Vagina (tissue), 2 donors: Measurements from ENCODE around the gene ANKRD39. TPM values are rescaled to one million over a fixed set of nuclear protein-coding genes. Genes with fewer than 3 reads are reported as not detected.

Experiments used
- DNase-seq, 2 donors: peaks; one replicate each; pipeline ENCODE4 v3.0.0-alpha.2; 2017; ENCODE audit errors: extremely low spot score in 2 of 2
- H3K27ac ChIP-seq: fragments of 200-600 bp; sonication (generic); one replicate; pipeline ENCODE4 v1.5.1; 2019
- H3K27me3 ChIP-seq: fragments of 200-600 bp; sonication (generic); one replicate; pipeline ENCODE4 v1.5.1; 2019
- H3K36me3 ChIP-seq, 2 donors: fragments of 200-600 bp; sonication (generic); one replicate each; pipeline ENCODE4 v1.5.1; 2017 to 2019
- H3K4me1 ChIP-seq: fragments of 200-600 bp; sonication (generic); one replicate; pipeline ENCODE4 v1.5.1; 2019
- H3K4me3 ChIP-seq, 2 donors: fragments of 200-600 bp; sonication (generic); 1 replicate in 1 of 2; 2 replicates in 1 of 2; pipeline ENCODE4 v1.5.1; 2016 to 2019
- H3K9me3 ChIP-seq: fragments of 200-600 bp; sonication (generic); one replicate; pipeline ENCODE4 v1.5.1; 2019
- POLR2A ChIP-seq, 2 donors: fragments of 450-650 bp; IDR thresholded peaks; one replicate each; pipeline ENCODE4 v1.6.1; 2017; ENCODE audit warnings: antibody characterized with exemption in 2 of 2, mild to moderate bottlenecking in 2 of 2, moderate library complexity in 2 of 2
- POLR2AphosphoS5 ChIP-seq, 2 donors: sonication (generic); formaldehyde crosslinking; IDR thresholded peaks; one replicate each; pipeline ENCODE4 v1.9.0; 2017; ENCODE audit warnings: antibody characterized with exemption in 2 of 2, mild to moderate bottlenecking in 2 of 2, low read depth in 1 of 2; ENCODE audit not compliant: insufficient read depth in 1 of 2
- intact Hi-C: fragments of 100-400 bp; cut with DNase I; formaldehyde crosslinking; loops from one replicate; pipeline ENCODE4 v1.15.1; 2023
- total RNA-seq: library from RNA; depleted of rRNA; stranded (reverse); fragments of >200 nt; gene quantifications from one replicate; pipeline ENCODE4 v1.2.3, GENCODE V29; 2016
- TF ChIP-seq, protein P1 (sequence below), 3 experiments: fragments of 450-650 bp in 2 of 3; fragments of 200-600 bp in 1 of 3; sonication (generic) in 1 of 3; IDR thresholded peaks; one replicate each; pipeline ENCODE4 v1.5.1; 2017 to 2019; ENCODE audit warnings: antibody characterized with exemption in 3 of 3, mild to moderate bottlenecking in 2 of 3, moderate library complexity in 2 of 3

ANKRD39 gene
- total RNA-seq, 1 donor from 2014 or later = 20.4 TPM

GRCh38 chr2:96841701-96842495 is 15.9 kb downstream of the ANKRD39 start:
- H3K27me3 ChIP-seq = no peaks in the 10 kb centered on the region
- no peaks in the 10 kb centered on the region for H3K36me3 ChIP-seq
- no peak overlapping the region for H3K27ac ChIP-seq
- peaks cover 15% of the 10 kb centered on the region for H3K4me1 ChIP-seq
- no peak overlapping the region for H3K4me3 ChIP-seq
- intact Hi-C loops = no loop called here
- TF ChIP-seq, protein P1, sequence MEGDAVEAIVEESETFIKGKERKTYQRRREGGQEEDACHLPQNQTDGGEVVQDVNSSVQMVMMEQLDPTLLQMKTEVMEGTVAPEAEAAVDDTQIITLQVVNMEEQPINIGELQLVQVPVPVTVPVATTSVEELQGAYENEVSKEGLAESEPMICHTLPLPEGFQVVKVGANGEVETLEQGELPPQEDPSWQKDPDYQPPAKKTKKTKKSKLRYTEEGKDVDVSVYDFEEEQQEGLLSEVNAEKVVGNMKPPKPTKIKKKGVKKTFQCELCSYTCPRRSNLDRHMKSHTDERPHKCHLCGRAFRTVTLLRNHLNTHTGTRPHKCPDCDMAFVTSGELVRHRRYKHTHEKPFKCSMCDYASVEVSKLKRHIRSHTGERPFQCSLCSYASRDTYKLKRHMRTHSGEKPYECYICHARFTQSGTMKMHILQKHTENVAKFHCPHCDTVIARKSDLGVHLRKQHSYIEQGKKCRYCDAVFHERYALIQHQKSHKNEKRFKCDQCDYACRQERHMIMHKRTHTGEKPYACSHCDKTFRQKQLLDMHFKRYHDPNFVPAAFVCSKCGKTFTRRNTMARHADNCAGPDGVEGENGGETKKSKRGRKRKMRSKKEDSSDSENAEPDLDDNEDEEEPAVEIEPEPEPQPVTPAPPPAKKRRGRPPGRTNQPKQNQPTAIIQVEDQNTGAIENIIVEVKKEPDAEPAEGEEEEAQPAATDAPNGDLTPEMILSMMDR (IDR thresholded peaks at IDR 0.05) = no peak
- TF ChIP-seq POLR2A (IDR thresholded peaks at IDR 0.05) = no peak
- no peak for TF ChIP-seq POLR2AphosphoS5 (IDR thresholded peaks at IDR 0.05; ENCODE audit: insufficient read depth in 1 of 2, low read depth in 1 of 2)
- no peak for DNase-seq
- no peaks in the 10 kb centered on the region for H3K9me3 ChIP-seq

DNA sequence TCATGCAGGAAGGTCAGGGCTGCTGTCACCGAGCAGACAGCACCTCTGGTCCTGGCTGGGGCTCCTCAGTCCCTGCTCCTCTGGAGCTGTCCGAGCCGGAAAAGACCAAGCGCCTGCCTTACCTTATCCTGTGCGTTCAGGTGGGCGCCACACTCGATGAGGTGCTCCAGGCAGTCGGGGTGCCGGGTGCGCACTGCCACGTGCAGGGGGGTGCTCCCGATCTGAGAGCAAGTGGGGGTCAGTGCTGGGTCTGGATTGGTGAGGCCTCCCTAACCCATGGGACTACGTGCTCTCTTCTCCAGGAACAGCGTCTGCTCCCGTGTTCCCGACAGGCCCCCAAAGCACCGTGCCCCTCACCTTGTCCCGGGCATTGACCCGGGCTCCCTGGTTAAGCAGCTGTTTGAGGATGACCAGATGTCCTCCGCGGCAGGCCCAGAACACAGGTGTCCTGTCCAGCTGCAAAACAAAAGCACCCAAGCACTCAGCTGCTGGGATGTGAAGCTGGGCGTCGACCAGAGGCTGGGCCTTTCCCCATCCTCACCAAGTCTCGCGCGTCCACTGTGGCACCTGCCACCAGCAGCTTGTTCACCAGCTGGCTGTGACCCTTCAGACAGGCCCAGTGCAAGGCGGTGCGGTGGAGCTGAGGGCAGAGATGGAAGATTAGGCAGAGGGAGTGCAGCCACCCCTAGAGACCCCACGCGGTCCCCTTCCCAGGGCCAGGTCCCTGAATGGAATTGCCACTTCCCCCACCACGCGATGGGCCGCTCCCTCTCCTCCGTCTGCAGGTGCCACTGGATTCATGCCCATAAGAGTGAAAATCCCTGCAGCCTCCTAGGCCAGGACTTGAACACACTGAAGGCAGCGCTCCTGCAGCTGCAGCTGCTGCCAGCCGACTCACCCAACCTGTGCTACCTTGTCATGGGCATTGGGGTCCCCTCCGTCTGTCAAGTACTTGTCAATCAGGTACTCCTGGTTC is 17.7 kb downstream of the ANKRD39 start:
- Histone ChIP-seq H3K4me1 (peaks cover 15% of the 10 kb centered on the region), H3K27me3 (no peaks in the 10 kb centered on the region), H3K4me3 (no peak overlapping the region), H3K36me3 (no peaks in the 10 kb centered on the region), H3K9me3 (no peaks in the 10 kb centered on the region), H3K27ac (no peak overlapping the region)
- intact Hi-C loops = no loop called here
- no peak for DNase-seq
- TF ChIP-seq POLR2A (IDR thresholded peaks at IDR 0.05) (no peak), POLR2AphosphoS5 (IDR thresholded peaks at IDR 0.05; ENCODE audit: insufficient read depth in 1 of 2, low read depth in 1 of 2) (no peak)
- TF ChIP-seq, protein P1 (IDR thresholded peaks at IDR 0.05) = no peak

DNA sequence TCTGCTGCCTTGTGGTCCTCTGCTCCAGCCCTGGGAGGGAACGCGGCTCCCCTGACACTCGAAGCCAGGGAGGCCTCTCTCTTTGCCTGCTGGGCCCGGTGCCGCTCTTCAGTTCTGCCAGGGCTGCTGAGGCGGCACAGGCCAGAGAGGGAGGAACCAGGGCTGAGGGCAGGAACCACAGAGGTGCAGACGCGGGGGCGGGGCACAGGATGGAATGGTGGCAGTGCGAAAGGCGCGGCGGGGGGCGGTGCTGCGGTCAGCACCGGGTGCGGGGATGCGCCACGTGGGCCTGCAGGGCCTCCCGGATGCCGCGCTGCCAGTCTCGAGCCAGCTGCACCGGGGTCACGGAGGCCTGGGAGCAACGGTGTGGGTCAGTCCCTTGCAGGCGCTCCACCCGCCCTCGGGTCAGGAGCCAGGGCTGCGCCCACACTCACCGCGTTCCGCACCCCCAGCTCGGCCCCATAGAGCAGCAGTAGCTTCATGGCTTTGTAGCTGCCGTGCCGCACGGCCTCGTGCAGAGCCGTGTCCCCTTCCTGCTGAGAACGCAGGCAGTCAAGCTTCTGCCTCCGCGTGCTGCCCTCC is 18.4 kb downstream of the ANKRD39 start:
- peak overlapping the region in 1 of 2 donors; percentile 12 for H3K4me3 ChIP-seq
- H3K9me3 ChIP-seq = no peaks in the 10 kb centered on the region
- H3K27me3 ChIP-seq = no peaks in the 10 kb centered on the region
- H3K36me3 ChIP-seq = peaks cover 0 to 4% of the 10 kb centered on the region in 2 donors
- peaks cover 15% of the 10 kb centered on the region for H3K4me1 ChIP-seq
- intact Hi-C loops = no loop called here
- DNase-seq = no peak
- peak in 1 of 2 donors; percentile 28 for TF ChIP-seq POLR2AphosphoS5 (IDR thresholded peaks at IDR 0.05; ENCODE audit: insufficient read depth in 1 of 2, low read depth in 1 of 2)
- TF ChIP-seq, protein P1 (IDR thresholded peaks at IDR 0.05) = no peak
- no peak overlapping the region for H3K27ac ChIP-seq

DNA sequence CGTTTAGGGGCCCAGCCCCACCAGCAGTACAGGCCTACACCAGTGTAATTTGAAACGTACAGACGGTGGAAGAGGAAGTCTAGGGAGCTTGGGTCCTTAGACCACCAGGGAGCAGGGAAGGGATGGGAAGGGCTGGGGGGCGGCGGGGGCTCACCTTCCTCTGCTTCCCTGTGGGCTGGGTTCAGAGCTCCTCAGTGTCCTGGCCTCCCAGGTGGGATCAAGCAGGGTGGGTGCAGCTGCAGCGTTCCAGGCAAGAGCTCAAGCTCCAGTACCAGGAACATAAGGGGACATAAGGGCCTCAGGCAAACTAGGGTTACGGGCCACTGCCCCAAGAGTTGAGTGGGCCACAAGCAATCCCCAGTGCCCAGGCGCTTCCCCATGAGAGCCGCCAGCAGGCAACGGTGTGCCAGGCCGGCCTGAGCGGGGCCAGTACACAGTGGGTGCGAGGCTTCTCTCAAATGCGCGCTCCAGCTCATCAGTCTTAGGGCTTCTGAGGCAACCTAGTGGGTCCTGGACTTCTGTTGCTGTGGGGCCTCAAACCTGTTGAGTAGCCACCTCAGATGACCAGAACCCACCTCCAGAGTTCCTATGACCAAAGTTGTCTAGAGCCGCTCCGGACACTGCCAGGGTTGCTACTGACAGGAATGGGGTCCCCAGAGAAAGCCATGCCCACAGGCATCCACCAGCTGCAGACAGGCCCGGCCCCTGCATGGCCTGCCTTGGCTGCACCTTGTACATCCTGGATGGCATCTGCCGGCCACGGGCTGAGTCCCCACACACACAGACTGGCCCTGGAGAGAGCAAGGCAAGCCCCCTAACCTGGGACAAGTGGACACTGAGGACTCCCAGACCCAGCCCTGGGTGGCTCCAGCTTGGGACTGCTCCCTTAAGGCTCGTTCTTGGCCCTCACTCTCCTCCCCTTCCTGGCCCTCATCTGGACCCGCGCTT is 19.2 kb downstream of the ANKRD39 start:
- no peak overlapping the region for H3K4me3 ChIP-seq
- no peak for TF ChIP-seq POLR2AphosphoS5 (IDR thresholded peaks at IDR 0.05; ENCODE audit: insufficient read depth in 1 of 2, low read depth in 1 of 2)
- TF ChIP-seq, protein P1 (IDR thresholded peaks at IDR 0.05) = no peak
- TF ChIP-seq POLR2A (IDR thresholded peaks at IDR 0.05) = no peak
- peaks cover 0 to 4% of the 10 kb centered on the region in 2 donors for H3K36me3 ChIP-seq

More for the DNA sequence above, 19.2 kb downstream of the ANKRD39 start:
- Histone ChIP-seq H3K9me3 (no peaks in the 10 kb centered on the region), H3K4me1 (peaks cover 15% of the 10 kb centered on the region), H3K27ac (no peak overlapping the region), H3K27me3 (no peaks in the 10 kb centered on the region)
- intact Hi-C loops = no loop called here
- no peak for DNase-seq
